ENCODE measurements around the gene PRPF6. TPM values are rescaled to one million over a fixed set of nuclear protein-coding genes. Genes with fewer than 3 reads are reported as not detected.
A peak's percentile ranks its signal among the peaks of the same experiment; 100 is the strongest.

The PRPF6 gene
- total RNA-seq, 2 donors from 2014 or later, result 77.5 to 95.7 TPM

GRCh38 chr20:64025826-64026412, 45.0 kb downstream of the PRPF6 start:
- DNase-seq (no peak), ATAC-seq (replicated peaks in 1 of 2) (no peak)
- H3K4me1 Mint-ChIP-seq (ENCODE audit: low read depth), result peaks cover 4% of the 10 kb centered on the region
- H3K27me3 Mint-ChIP-seq (ENCODE audit: low read depth), result no peaks in the 10 kb centered on the region
- no peak overlapping the region for H3K4me3 Mint-ChIP-seq
- H3K36me3 Mint-ChIP-seq (ENCODE audit: insufficient read depth in 2 of 2), result peaks cover 11 to 22% of the 10 kb centered on the region in 2 donors
- H3K27ac Mint-ChIP-seq, result no peak overlapping the region
- H3K9me3 Mint-ChIP-seq, result no peaks in the 10 kb centered on the region

- no peak overlapping the region for H3K4me3 Mint-ChIP-seq
- H3K36me3 Mint-ChIP-seq (ENCODE audit: insufficient read depth in 2 of 2), result peaks cover 5 to 21% of the 10 kb centered on the region in 2 donors
- no peaks in the 10 kb centered on the region for H3K9me3 Mint-ChIP-seq
- no peak for ATAC-seq (replicated peaks in 1 of 2)
- DNase-seq, result no peak
- H3K4me1 Mint-ChIP-seq (ENCODE audit: low read depth), result peaks cover 4% of the 10 kb centered on the region
- no peak overlapping the region for H3K27ac Mint-ChIP-seq
- H3K27me3 Mint-ChIP-seq (ENCODE audit: low read depth), result no peaks in the 10 kb centered on the region
Observed at GRCh38 chr20:64027981-64028685, 47.2 kb downstream of the PRPF6 start.

- no peak overlapping the region for H3K4me3 Mint-ChIP-seq
- no peak for ATAC-seq (replicated peaks in 1 of 2)
- H3K27me3 Mint-ChIP-seq (ENCODE audit: low read depth), result no peaks in the 10 kb centered on the region
- no peaks in the 10 kb centered on the region for H3K9me3 Mint-ChIP-seq
- H3K36me3 Mint-ChIP-seq (ENCODE audit: insufficient read depth in 2 of 2), result peaks cover 5 to 19% of the 10 kb centered on the region in 2 donors
- H3K27ac Mint-ChIP-seq, result no peak overlapping the region
- no peak for DNase-seq
- peaks cover 15% of the 10 kb centered on the region for H3K4me1 Mint-ChIP-seq (ENCODE audit: low read depth)
Observed at GRCh38 chr20:64029293-64030117, 48.6 kb downstream of the PRPF6 start.

- H3K27ac Mint-ChIP-seq, result no peak overlapping the region
- no peaks in the 10 kb centered on the region for H3K9me3 Mint-ChIP-seq
- ATAC-seq (replicated peaks in 1 of 2) (no peak), DNase-seq (no peak)
- peaks cover 25% of the 10 kb centered on the region for H3K4me1 Mint-ChIP-seq (ENCODE audit: low read depth)
- no peak overlapping the region for H3K4me3 Mint-ChIP-seq
- H3K27me3 Mint-ChIP-seq (ENCODE audit: low read depth), result no peaks in the 10 kb centered on the region
- peaks cover 5 to 19% of the 10 kb centered on the region in 2 donors for H3K36me3 Mint-ChIP-seq (ENCODE audit: insufficient read depth in 2 of 2)
Observed at GRCh38 chr20:64030371-64031134, 49.6 kb downstream of the PRPF6 start.

- ATAC-seq (replicated peaks in 1 of 2) (no peak), DNase-seq (no peak)
- no peaks in the 10 kb centered on the region for H3K27me3 Mint-ChIP-seq (ENCODE audit: low read depth)
- no peak overlapping the region for H3K27ac Mint-ChIP-seq
- peaks cover 38% of the 10 kb centered on the region for H3K4me1 Mint-ChIP-seq (ENCODE audit: low read depth)
- H3K4me3 Mint-ChIP-seq, result no peak overlapping the region
- H3K9me3 Mint-ChIP-seq, result no peaks in the 10 kb centered on the region
- H3K36me3 Mint-ChIP-seq (ENCODE audit: insufficient read depth in 2 of 2), result peaks cover 1 to 19% of the 10 kb centered on the region in 2 donors
Observed at GRCh38 chr20:64031822-64032314, 50.9 kb downstream of the PRPF6 start.

GRCh38 chr20:64032706-64033624, 52.0 kb downstream of the PRPF6 start:
- no peak for ATAC-seq (replicated peaks in 1 of 2)
- H3K27ac Mint-ChIP-seq, result no peak overlapping the region
- H3K4me1 Mint-ChIP-seq (ENCODE audit: low read depth), result peaks cover 49% of the 10 kb centered on the region
- DNase-seq, result no peak
- H3K9me3 Mint-ChIP-seq, result no peaks in the 10 kb centered on the region
- H3K4me3 Mint-ChIP-seq, result no peak overlapping the region
- peaks cover 0 to 17% of the 10 kb centered on the region in 2 donors for H3K36me3 Mint-ChIP-seq (ENCODE audit: insufficient read depth in 2 of 2)
- H3K27me3 Mint-ChIP-seq (ENCODE audit: low read depth), result no peaks in the 10 kb centered on the region

- Mint-ChIP-seq H3K36me3 (ENCODE audit: insufficient read depth in 2 of 2) (peaks cover 0 to 14% of the 10 kb centered on the region in 2 donors), H3K4me1 (ENCODE audit: low read depth) (peaks cover 50% of the 10 kb centered on the region), H3K27me3 (ENCODE audit: low read depth) (no peaks in the 10 kb centered on the region), H3K4me3 (peak overlapping the region; percentile 85 to 88), H3K9me3 (no peaks in the 10 kb centered on the region), H3K27ac (peak overlapping the region; percentile 74)
- DNase-seq, result no peak
- no peak for ATAC-seq (replicated peaks in 1 of 2)
Observed at GRCh38 chr20:64033981-64034493, 53.1 kb downstream of the PRPF6 start.

- no peaks in the 10 kb centered on the region for H3K27me3 Mint-ChIP-seq (ENCODE audit: low read depth)
- H3K27ac Mint-ChIP-seq, result peak overlapping the region; percentile 80
- DNase-seq (peak; percentile 74 to 80), ATAC-seq (replicated peaks in 1 of 2) (peak; percentile 57 to 62)
- H3K36me3 Mint-ChIP-seq (ENCODE audit: insufficient read depth in 2 of 2), result peaks cover 0 to 5% of the 10 kb centered on the region in 2 donors
- peaks cover 60% of the 10 kb centered on the region for H3K4me1 Mint-ChIP-seq (ENCODE audit: low read depth)
- no peaks in the 10 kb centered on the region for H3K9me3 Mint-ChIP-seq
- peak overlapping the region; percentile 85 to 88 for H3K4me3 Mint-ChIP-seq
Observed at GRCh38 chr20:64035066-64035932, 54.4 kb downstream of the PRPF6 start.

GRCh38 chr20:64035933-64036345, 55.0 kb downstream of the PRPF6 start, which contains the start of gene C20orf204:
TSS of gene C20orf204 (plus strand) at chr20:64036182. CDS start at chr20:64036324, 142 bp downstream.
- H3K9me3 Mint-ChIP-seq, result no peaks in the 10 kb centered on the region
- H3K36me3 Mint-ChIP-seq (ENCODE audit: insufficient read depth in 2 of 2), result peaks cover 0 to 5% of the 10 kb centered on the region in 2 donors
- peak within 1 kb of the TSS; percentile 85 to 88 for H3K4me3 Mint-ChIP-seq
- peak within 1 kb of the TSS; percentile 81 for H3K27ac Mint-ChIP-seq
- DNase-seq (no peak), ATAC-seq (replicated peaks in 1 of 2) (no peak)
- peaks cover 63% of the 10 kb centered on the region for H3K4me1 Mint-ChIP-seq (ENCODE audit: low read depth)
- H3K27me3 Mint-ChIP-seq (ENCODE audit: low read depth), result no peaks in the 10 kb centered on the region

GRCh38 chr20:64036346-64037198, 55.6 kb downstream of the PRPF6 start:
- ATAC-seq (replicated peaks in 1 of 2) (peak; percentile 16 to 28), DNase-seq (peak; percentile 64 to 75)
- Mint-ChIP-seq H3K9me3 (no peaks in the 10 kb centered on the region), H3K27me3 (ENCODE audit: low read depth) (no peaks in the 10 kb centered on the region), H3K27ac (peak overlapping the region; percentile 81), H3K36me3 (ENCODE audit: insufficient read depth in 2 of 2) (peaks cover 0 to 2% of the 10 kb centered on the region in 2 donors), H3K4me1 (ENCODE audit: low read depth) (peaks cover 67% of the 10 kb centered on the region), H3K4me3 (peak overlapping the region; percentile 80 to 88)
